ENCODE results near the gene C12orf76.
"Not testable (repeated sequence)": the region's sequence is repeated elsewhere in the genome, so short reads cannot be mapped to it uniquely, and the experiment has no call there.

Gene C12orf76

GRCh38 chr12:110071967-110072366 is 23.6 kb upstream of the C12orf76 start:
- TF ChIP-seq, protein P1, sequence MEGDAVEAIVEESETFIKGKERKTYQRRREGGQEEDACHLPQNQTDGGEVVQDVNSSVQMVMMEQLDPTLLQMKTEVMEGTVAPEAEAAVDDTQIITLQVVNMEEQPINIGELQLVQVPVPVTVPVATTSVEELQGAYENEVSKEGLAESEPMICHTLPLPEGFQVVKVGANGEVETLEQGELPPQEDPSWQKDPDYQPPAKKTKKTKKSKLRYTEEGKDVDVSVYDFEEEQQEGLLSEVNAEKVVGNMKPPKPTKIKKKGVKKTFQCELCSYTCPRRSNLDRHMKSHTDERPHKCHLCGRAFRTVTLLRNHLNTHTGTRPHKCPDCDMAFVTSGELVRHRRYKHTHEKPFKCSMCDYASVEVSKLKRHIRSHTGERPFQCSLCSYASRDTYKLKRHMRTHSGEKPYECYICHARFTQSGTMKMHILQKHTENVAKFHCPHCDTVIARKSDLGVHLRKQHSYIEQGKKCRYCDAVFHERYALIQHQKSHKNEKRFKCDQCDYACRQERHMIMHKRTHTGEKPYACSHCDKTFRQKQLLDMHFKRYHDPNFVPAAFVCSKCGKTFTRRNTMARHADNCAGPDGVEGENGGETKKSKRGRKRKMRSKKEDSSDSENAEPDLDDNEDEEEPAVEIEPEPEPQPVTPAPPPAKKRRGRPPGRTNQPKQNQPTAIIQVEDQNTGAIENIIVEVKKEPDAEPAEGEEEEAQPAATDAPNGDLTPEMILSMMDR (IDR thresholded peaks at IDR 0.05; ENCODE audit: extremely low read depth, missing control alignments): no peak
- DNase-seq (ENCODE audit: low spot score): no peak

DNA sequence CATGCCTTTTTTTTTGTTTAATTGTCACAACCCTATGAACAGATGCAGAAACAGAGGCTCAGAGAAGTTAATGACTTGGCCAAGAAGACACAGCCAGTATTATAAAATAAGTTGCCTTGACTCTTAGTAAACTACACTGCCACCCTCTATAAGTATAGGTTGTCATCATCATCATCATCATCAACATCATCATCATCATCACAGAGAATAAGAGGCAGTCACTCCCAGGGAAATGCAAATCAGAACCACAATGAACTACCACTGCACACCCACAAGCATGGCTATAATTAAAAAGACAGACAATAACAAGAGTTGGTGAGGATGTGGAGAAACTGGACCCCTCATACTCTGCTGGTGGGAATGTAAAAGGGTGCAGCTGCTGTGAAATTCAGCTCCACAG is 23.2 kb upstream of the C12orf76 start:
- TF ChIP-seq, protein P1 (IDR thresholded peaks at IDR 0.05; ENCODE audit: extremely low read depth, missing control alignments): no peak
- no peak for DNase-seq (ENCODE audit: low spot score)

DNA sequence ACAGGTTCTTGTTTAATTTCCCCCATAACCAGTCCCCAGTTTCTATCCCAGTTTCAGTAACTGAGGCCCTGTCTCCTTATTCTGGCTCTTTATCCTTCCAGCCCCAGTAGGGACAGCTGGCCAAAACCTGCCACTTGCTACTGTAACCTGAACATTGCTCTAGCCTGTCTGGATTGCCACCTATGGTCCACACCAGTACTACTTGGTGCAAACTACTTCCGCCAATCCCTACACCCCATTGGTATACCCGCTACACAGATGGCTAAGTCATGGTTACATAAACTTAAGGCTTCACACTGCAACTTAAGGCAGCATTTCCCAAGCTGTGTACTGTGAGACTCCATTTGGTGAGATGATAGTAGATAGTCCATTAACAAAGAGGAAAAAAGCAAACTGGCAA is 20.3 kb upstream of the C12orf76 start:
- no peak for DNase-seq (ENCODE audit: low spot score)
- TF ChIP-seq, protein P1 (IDR thresholded peaks at IDR 0.05; ENCODE audit: extremely low read depth, missing control alignments): no peak

- DNase-seq (ENCODE audit: low spot score): not testable (repeated sequence)
Measured at GRCh38 chr12:110068115-110068514, 19.8 kb upstream of the C12orf76 start.

- no peak for DNase-seq (ENCODE audit: low spot score)
- TF ChIP-seq, protein P1 (IDR thresholded peaks at IDR 0.05; ENCODE audit: extremely low read depth, missing control alignments): no peak
Measured at GRCh38 chr12:110067531-110067930, 19.2 kb upstream of the C12orf76 start.

- TF ChIP-seq, protein P1 (IDR thresholded peaks at IDR 0.05; ENCODE audit: extremely low read depth, missing control alignments): no peak
- no peak for DNase-seq (ENCODE audit: low spot score)
Measured at GRCh38 chr12:110065540-110065939, 17.2 kb upstream of the C12orf76 start.

- TF ChIP-seq, protein P1 (IDR thresholded peaks at IDR 0.05; ENCODE audit: extremely low read depth, missing control alignments): no peak
- DNase-seq (ENCODE audit: low spot score): no peak
Measured at GRCh38 chr12:110062241-110062640, 13.9 kb upstream of the C12orf76 start.

GRCh38 chr12:110059651-110060000 is 11.3 kb upstream of the C12orf76 start:
- no peak for DNase-seq (ENCODE audit: low spot score)
- TF ChIP-seq, protein P1 (IDR thresholded peaks at IDR 0.05; ENCODE audit: extremely low read depth, missing control alignments): no peak

All from GM20000 (cell line).